GM23248 (cell line): ENCODE measurements around the gene IMPACT.

Experiments
- EZH2 ChIP-seq: fragments of 200-600 bp; sonication (generic); IDR thresholded peaks from 2 replicates; pipeline ENCODE4 v1.6.1; 2018; ENCODE audit warnings: antibody characterized with exemption, mild to moderate bottlenecking; ENCODE audit not compliant: insufficient read depth, poor library complexity, severe bottlenecking
- EZH2phosphoT487 ChIP-seq: fragments of 200-600 bp; sonication (generic); IDR thresholded peaks from 2 replicates; pipeline ENCODE4 v1.6.1; 2018; ENCODE audit warnings: antibody characterized with exemption, moderate library complexity, mild to moderate bottlenecking, low read depth; ENCODE audit not compliant: insufficient read depth

DNA sequence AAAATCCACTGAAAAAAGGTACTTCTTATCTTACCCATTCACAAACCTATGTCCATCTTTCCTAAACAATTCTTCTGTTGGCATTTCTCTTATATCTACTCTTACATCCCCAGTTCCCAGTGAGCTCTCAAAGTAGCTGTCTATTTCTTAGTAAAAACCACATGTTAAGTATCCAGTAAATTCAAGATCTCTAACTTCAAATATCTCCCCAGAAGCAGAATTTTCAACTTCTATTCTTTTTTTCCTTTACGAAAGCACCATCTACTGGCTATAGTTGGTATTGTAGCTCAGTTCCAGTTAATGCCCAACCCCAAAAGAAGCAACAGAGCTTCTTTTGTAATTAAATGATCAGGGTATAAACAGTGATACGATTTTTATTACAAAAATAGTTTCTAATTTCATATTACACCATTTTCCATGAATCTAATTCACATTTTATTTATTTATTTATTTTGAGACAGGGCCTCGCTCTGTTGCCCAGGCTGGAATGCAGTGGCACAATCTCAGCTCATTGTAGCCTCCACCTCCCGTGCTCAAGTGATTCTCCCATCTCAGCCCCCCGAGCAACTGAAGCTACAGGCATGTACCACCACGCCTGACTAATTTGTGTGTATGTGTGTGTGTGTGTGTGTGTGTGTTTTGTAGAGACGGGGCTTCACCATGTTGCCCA lies 62.5 kb downstream of the IMPACT start:
- TF ChIP-seq EZH2 (no peak), EZH2phosphoT487 (no peak)
